Measurements from ENCODE around the gene MAD1L1.
"Not testable (repeated sequence)": the region's sequence is repeated elsewhere in the genome, so short reads cannot be mapped to it uniquely, and the experiment has no call there.

MAD1L1 gene

DNA sequence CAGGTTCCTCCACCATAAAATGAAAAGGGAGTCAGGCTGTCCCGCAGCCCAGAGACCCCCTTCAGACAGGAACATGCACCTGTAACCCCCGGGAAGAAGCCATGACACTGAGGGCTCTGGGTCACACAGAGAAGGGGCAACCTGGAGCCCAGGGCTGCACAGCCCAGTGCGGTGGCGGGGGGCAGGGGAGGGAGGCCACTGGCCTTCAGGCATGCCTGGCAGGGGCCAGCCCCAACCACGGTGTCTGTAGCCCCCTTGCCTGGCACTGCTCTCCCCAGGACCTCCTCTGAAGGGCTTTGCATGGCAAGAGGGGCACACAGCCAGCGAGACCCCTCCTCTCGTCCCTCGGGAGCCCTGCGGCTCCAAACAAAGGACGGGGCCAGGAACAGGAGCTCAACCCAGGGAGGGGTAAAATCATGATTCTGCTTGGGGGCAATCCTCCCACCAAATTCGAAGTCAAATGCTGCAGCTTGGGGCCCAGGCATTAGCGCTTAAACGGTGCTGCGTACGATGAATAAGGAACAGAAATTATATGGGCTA, 235.1 kb downstream of the MAD1L1 start:
- no peak for DNase-seq

DNA sequence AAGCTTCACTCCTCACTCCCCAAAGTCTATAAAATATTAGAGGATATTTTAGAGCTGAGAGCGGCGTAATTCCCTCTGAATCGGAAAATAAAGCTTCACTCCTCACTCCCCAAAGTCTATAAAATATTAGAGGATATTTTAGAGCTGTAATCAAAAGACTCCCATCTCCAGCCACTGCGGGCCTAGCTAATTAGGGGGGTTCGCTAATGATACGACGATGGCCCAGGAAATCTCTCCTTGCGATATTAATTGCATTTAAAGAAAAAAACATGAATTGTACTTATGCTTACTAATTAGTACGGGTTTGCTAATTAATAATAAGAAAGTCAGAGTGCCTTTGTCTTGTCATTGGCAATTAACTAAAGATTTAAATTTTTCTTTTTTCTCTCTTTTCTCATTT, 235.9 kb downstream of the MAD1L1 start:
- DNase-seq, result no peak

DNA sequence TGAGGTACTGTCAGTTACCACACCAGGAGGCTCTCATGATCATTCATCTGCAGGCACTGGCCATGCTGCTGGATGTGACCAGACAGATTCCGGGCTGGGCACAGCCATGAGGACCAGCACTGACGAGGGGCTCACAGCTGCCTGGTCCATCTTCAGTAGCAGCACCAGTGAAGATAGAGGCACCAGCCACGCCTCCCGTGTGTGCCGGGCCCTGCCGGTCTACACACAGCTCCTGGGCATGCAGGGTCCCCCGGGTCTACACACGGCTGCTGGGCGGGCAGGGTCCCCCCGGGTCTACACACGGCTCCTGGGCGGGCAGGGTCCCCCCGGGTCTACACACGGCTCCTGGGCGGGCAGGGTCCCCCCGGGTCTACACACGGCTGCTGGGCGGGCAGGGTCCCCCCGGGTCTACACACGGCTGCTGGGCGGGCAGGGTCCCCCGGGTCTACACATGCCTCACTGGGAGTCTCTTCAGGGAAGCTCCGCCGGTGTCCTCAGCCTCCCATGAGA, 236.8 kb downstream of the MAD1L1 start:
- DNase-seq, result not testable (repeated sequence)

DNA sequence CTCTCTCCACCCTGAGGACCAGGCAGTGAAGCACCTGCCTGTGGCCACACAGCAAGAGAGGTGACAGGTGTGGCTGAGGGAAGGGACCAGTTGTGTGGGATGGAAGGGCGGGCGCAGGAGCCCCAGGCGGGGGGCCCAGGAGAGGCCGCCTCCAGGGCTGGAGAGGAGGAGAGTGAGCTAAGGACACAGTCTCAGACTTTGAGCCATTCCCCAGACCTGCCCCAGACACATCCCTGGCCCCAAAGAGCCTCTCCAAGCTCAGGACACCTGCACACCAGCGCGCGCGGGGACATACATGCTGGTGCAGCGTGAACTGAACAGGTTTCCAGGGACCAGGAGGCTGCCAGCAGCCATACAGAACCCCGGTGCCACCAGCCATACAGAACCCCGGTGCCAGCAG, 237.3 kb downstream of the MAD1L1 start:
- DNase-seq, result no peak

DNA sequence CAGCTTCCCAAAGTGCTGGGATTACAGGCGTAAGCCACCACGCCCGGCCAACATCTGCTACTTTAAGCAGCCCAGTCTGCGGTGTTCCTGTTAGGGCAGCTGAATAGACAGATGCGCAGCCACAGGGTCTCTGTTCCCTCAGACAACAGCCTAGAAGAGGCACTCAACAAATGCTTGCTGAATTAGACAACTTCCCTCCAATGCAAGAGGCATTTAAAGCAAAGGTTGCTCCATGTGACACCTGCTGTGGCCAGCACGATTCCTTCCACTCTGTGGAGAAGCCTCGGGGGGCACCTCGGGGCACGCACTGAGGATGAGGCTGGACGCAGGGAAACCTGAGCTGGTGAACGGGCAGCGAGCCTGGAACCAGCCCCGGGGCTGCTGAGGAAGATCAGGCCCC, 237.8 kb downstream of the MAD1L1 start:
- DNase-seq, result no peak

DNA sequence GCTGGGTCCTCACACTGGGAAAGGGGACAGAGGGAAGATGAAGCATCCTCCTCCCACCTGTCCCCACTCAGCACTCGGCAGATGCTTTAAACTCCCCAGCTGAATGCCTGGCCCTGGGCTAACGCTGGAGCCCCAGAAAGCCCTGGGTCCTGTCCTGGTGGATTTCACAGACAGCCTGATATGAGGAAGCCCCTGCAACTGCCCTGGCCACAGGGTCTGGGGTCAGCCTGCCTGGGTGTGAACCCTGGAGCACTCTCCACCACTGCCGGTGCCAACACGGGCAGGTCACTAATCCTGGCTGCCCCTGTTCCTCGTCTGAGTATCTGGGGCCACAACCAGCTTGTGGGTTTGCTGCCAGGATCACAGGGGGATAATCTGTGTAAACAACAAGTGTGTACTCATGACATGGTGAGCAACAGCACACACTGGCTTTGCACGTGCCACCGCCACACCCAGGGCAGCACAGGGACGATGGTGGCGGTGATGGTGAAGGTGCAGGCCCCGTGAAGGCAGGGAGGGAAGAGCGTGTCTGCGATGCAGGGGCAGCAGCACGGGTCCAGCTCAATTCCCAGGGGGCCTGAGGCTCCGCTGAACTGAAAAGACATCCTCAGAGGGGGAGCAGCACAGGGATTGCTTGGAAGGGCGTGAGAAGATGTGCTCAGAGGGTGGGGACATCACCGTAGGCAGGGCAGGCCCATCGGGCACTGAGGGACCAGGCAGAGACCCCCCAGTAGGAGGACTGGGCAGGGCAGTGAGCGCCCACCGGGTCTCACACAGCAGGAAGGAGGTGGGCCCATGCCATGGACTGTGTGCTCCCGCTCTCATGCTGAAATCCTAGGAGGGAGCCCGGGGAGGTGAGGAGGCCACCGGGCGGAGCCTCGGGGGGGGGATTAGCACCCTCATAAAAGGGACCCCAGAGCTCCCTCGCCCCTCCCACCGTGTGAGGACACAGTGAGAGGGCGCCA, 238.7 kb downstream of the MAD1L1 start:
- no peak for DNase-seq

DNA sequence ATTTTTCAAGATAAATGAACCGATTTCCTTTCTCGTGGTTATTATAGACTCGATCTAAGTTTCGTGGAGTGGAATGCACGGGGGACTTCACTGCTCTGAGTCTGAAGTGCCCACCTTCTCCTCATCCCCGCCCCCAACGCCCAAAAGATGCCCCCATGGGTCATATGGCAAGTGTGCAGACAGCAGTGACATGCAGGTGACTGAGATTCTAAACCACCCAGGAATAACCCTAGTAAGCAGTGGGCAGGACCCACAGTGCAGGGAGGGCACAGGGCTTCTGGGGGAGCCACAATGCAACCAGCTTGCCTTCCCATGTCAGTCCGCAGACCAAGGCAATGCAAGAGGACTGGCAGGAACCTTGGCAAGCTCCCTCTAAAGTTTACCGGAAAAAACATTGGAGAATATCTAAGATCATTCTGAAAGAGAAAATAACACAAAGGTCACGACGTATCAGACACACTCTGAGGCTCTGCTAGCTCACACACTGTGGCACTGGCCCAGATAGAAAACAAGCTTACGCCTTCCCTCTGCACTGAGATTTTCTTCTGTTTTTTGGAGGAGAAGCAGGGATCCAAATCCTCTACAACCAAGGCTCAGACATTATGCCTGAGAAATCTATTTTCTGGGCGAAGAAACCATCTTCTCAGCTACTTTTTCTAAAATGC, 239.6 kb downstream of the MAD1L1 start:
- no peak for DNase-seq

DNA sequence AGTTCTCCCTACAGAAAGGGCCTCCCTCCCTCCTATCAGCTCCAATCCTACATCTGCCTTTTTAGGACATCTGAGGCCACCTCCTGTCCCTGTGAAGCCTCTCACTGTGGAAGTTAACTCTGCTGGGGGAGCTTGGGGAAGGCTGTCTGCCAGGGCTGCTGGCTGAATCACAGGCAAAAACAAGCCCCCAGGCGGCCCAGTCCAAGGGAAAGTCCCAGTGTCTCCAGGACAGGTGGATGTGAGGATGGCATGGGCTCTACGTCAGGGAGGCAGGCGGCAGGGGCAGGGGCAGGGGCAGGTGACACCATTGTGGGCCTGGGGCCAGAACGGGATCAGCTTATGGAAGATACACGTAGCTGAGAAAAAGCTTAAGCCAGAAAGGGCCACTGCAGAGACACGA, 240.2 kb downstream of the MAD1L1 start:
- no peak for DNase-seq

DNA sequence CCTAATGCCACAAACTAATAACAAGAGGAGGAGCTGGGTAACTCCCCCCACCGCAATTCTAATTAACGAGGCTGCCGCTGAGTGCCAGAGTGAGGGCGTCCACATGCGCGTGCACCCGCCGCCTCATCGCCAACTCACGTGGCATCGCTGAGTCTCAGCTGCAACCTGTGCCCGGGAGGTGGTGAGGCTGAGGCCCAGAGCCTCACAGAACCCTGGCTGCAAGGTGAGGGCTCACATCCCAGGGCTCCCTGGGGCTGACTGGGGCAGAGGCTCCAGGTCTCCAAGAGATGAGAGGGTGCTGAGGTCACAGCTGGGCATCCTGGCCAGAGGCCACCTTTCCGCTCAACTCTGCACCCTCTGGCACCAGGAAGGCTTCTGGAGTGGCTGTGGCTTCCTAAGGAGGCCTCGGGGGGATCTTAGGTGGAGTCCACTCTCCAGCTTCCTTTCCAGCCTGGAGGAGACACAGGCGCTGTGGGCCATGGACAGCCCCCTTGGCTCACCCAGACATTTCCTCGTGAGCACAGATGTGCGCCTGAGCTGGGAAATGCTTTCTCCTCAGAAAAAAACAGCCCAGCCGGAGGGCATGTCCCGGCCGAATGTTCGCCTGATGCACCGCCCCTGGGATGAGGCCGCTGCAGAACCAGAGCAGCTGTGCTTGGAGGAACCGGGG, 242.6 kb downstream of the MAD1L1 start:
- DNase-seq, result no peak

DNA sequence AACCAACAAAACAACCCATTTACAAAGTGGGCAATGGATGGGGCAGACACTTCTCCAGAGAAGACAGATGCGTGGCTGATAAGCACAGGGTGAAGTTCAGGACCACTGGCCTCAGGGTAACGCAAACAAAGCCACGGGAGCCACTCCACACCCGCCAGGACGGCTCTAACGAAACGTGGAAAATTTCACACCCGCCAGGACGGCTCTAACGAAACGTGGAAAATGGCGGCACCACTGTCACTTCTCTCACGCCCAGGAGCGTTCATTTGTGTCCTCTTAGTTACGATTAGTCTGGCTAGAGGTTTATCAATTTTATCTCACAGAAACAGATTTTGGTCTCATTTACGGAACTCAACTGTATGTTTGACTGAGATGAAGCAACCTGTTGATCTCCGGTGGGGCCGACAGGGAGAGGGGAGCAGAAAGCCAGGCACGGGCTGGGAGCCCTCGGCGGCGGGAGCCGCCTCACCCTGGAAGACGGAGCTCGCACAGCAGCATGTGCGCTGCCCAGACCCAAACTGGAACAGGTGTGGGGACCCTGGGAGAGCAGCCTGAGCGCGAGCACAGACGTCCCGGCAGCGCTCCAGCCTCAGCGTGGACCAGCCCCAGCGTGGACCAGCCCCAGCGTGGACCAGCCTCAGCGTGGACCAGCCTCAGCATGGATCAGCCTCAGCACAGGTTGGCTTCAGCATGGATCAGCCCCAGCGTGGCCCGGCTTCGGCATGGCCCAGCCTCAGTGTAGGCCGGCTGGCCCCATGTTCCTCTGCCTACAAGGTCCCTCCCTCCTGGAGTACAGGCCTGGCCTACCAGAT, 243.5 kb downstream of the MAD1L1 start:
- DNase-seq, result no peak

DNA sequence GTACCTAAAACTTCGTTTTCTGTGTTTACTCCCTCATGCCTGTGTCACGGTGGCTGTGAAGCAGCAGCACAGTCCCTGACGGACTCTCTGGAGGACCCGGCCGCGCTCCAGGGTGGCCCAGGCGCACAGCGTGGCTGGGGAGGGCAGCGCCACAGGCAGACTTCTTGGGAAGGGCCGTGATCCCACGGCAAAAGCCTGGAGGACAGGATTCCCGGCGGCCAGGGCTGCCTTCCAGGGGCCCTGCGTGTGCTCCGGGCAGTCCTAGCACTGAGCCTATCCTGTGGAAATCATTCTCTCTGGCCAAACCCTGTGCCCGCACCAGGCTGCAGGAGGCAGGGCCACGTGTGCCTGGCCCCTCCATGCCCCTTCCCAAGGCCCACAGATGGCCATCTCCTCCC, 244.2 kb downstream of the MAD1L1 start:
- DNase-seq, result no peak

DNA sequence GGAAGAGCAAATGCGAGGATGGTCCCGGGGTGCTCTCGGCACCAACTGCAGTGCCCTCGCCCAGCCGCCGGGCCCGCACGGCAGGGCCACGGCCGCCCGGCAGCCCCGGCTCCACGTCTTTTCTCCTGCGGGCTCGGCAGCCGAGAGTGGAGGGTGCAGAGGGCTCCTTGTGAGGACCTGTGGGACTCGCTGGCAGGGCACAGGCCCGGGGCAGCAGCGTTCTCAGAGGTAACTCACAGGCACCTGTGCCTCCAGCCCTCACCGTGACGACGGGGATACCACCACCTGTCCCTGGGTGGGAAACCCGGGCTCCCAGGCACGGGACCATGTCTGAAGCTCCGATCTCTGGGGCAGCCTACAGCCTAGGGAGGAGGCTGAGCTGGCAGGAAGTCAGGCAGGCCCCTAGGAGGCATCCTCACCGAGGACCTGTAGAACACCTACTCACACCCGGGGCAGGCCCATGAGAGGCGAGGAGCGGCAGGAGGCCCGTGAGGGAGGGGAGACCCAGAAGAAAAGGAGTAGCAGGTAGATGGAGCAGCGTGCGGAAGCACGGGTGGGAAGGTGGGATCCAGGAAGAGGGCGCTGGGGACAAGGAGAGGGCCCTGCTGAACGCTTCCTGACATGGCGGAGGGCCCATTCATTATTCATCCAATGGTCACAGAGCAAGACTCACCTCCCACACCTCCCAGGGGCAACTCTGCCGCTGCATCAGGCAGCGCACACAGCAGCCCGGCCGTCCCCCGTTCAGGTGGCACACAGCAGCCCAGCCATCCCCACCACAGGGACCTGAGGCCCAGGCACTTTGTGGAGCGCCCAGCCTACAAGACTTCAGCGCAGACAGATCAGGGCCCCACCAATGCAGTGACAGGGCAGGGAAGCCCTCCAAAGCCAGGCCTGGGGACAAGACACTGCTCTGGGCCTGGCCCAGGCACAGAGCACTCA, 244.9 kb downstream of the MAD1L1 start:
- DNase-seq, result no peak

DNA sequence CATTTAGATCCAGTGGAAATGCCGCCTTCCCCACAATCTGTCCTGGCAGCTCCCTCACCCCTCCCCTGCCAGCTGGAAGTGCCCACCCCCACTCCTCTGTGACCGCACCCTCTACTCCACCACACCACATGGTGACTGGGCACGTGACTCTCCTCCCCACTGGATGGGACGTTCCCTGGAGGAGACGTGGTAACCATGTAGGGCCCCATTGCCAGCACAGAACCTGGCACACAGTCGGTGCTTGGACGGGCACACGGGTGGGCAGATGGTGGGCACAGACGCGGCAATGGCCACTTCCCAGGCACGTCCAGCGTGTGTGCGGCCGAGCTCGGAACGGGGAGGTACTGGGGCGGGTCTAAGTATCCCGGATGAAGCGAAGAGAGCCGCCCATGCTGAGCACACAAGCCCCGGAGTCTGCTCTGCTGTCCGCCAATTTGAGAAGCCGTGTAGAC, 245.6 kb downstream of the MAD1L1 start:
- DNase-seq, result peak; percentile 5

DNA sequence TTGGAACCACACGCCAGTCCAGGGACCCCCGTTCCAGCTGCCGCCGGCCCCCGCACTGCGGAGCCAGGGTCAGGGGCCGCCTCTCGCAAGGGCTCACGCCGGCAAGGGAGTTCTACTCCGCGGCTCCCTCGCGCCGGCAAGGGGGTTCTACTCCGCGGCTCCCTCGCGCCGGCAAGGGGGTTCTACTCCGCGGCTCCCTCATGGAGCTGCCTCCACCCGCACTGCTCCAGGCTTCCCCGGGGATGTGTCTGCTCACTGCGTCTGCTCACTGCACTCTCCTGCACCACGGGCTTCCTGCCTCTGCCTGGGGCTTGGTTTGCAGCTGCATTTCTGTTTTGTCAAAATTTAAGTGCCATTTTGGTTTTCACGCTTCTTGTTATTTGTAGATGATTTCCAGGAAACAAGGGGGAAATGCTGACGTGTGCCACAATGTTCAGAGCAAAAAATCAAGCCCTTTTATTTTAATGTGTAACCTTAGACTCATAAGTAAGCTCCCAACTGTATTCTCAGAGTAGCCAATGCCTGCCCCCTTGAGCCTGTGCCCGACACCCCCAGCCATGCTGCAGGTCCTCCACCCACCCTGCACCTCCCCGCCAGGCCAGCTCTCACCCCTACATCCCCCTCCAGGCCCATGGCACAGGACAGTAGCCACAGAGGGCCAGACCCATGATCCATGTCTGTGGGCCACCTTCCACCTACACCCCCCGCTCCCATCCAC, 246.2 kb downstream of the MAD1L1 start:
- DNase-seq, result peak; percentile 72

DNA sequence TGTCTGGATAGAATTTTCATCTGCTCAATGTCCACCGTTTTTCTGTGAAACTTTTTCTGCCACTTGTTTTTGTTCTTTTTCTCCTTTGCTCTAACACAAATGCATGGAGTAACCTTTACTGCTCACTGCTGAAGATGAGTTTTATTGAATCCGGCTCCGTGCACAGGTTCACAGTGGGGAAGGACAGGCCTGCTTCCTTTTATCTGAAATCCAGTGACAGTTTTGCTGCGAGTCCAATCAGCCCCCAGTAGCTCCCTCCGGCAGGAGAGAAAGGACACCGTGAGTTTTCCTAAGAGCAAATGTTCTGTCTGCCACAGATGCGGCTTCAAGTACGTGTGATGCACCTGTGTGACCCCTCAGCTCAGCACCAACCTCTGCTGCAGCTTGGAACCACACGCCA, 246.8 kb downstream of the MAD1L1 start:
- no peak for DNase-seq

DNA sequence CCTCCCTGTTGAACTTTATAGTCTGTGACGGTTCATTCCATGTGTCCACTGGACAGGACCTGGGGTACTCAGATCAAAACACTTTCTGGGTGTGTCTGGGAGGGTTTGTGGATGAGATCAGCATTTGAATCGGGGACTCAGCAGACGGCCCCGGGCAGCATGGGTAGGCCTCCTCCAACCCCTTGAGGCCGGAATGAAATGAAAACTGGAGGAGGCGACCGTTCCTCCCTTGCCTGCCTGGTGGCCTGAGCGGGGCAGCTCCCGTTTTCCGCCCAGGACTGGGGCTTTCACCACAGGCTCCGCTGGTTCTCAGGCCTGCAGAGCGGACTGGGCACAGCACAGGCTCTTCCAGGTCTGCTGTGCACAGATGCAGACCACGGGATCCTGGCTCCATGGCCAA, 247.7 kb downstream of the MAD1L1 start:
- DNase-seq, result no peak

DNA sequence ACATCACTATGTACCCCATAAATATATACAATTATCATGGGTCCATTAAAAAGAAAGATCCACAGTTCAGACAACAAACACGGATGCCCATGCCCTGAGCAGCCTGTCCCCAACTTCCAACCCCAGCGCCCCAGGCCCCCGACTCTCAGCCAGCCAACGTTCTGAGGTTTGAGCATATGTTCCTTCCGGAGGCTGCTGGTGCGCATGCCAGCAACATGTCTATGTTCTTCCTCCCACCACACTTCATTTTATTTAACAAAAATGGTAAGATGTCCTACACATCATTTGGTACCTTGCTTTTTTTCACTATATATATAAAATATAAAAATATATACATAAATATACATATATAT, 250.9 kb downstream of the MAD1L1 start:
- DNase-seq, result no peak

DNA sequence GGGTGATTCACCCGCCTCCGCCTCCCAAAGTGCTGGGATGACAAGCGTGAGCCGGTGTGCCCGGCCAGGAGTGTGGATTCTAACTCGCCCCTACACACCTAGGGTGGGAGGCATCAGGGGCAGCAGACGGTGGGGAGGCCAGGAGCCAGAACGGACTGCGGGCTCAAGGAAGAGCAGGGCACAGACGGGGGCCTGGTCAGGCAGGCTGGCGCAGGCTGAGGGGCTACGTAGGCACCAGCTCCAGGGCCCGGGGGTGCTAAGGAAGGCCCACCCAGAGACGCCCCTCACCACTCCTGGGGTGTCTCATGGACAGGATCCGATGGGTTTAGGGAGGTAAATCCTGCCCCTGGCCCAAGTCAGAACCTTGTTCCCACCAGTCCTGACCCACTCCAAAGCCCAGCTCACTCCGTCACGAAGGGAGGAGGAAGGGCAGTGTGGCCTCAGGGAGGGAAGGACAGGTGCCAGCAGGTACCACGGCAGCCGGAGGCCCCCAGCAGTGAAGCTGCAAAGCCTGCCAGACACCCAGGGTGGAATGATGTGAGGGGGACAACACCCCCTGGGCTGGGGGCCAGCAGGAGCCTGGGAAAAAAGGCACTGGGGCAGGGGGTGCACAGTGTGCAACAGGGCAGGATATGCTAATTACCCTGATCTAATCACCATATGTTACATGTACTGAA, 251.4 kb downstream of the MAD1L1 start:
- DNase-seq, result no peak

DNA sequence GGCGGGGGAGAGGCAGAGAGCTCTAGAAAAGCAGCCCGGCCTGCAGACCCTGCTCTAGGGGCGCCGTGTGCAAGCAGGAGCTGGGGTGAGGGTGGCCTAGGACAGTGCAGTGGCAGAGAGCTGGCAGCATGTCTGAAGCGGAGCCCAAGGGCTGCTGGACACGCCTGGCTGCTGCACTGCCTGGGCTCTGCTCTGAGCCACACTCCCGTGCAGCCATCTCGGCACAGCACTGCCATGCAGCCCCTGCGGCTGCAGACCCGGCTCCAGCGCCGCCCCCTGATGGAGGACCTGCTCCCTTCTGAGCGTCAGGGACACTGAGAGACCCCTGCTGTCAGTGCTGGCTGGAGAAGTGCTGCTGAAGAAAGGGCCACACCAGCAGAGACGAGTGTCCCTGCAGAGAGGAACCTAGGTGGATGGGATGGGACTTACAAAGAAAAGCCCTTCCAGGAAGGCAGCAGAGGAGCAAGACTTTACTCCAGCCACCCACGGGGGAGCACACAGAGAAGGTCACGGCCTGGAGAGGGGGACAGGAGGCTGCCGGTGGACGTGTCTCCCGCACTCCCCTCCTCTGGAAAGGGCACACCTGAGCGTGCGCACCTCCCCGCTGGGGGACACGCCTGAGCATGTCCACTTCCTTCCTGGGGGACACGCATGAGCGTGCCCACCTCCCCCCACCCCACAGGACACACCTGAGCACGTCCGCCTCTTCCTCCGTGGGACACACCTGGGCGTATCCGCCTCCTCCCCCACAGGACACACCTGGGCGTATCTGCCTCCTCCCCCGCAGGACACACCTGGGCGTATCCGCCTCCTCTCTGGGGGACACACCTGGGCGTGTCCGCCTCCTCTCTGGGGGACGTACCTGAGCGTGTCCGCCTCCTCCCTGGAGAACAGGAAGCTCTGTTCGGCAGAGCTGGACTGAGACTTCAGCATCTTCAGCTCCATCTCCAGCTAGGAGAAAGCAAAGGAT, 252.9 kb downstream of the MAD1L1 start:
- no peak for DNase-seq

All from CD4-positive, alpha-beta T cell treated with Interleukin-21 for 1 hour (primary cell).